Activated gamma-delta T cell treated with anti-CD3 and anti-CD28 coated beads, Interleukin-2, amount 50 U/mL, for 16 hours (primary cell): Measurements from ENCODE around the gene ASTN2.
A peak's percentile ranks its signal among the peaks of the same experiment; 100 is the strongest.
"Not testable (repeated sequence)": the region's sequence is repeated elsewhere in the genome, so short reads cannot be mapped to it uniquely, and the experiment has no call there.

Source experiments
- DNase-seq: peaks from one replicate; pipeline ENCODE4 v3.0.0-alpha.2; 2020; ENCODE audit warnings: low read depth

Gene ASTN2

GRCh38 chr9:116700882-116701865 lies 713.7 kb downstream of the ASTN2 start:
- DNase-seq = no peak

- no peak for DNase-seq
These were observed 714.6 kb downstream of the ASTN2 start for GRCh38 chr9:116700279-116700678.

- DNase-seq = no peak
These were observed 717.0 kb downstream of the ASTN2 start for GRCh38 chr9:116697887-116698286.

GRCh38 chr9:116697362-116697761 lies 717.5 kb downstream of the ASTN2 start:
- no peak for DNase-seq

GRCh38 chr9:116695438-116695837 lies 719.4 kb downstream of the ASTN2 start:
- no peak for DNase-seq

- DNase-seq = no peak
These were observed 720.0 kb downstream of the ASTN2 start for GRCh38 chr9:116694785-116695291.

GRCh38 chr9:116693233-116693731 lies 721.6 kb downstream of the ASTN2 start:
- DNase-seq = no peak

GRCh38 chr9:116692616-116693015 lies 722.2 kb downstream of the ASTN2 start:
- DNase-seq = no peak

GRCh38 chr9:116691607-116692006 lies 723.2 kb downstream of the ASTN2 start:
- no peak for DNase-seq

GRCh38 chr9:116690805-116691204 lies 724.1 kb downstream of the ASTN2 start:
- DNase-seq = not testable (repeated sequence)

GRCh38 chr9:116689486-116690032 lies 725.3 kb downstream of the ASTN2 start:
- DNase-seq = no peak

GRCh38 chr9:116688806-116689485 lies 725.9 kb downstream of the ASTN2 start:
- no peak for DNase-seq

GRCh38 chr9:116687754-116688135 lies 727.1 kb downstream of the ASTN2 start:
- no peak for DNase-seq

- peak; percentile 89 for DNase-seq
These were observed 727.6 kb downstream of the ASTN2 start, which contains the start of gene TRIM32 for GRCh38 chr9:116687074-116687753. Gene TRIM32, plus strand, starts transcription at chr9:116687305. Its CDS starts 10,438 bp downstream, at chr9:116697743.

- no peak for DNase-seq
These were observed 728.2 kb downstream of the ASTN2 start for GRCh38 chr9:116686693-116687073.

- no peak for DNase-seq
These were observed 728.7 kb downstream of the ASTN2 start for GRCh38 chr9:116686135-116686534.

GRCh38 chr9:116685166-116685565 lies 729.7 kb downstream of the ASTN2 start:
- DNase-seq = no peak

- no peak for DNase-seq
These were observed 731.3 kb downstream of the ASTN2 start for GRCh38 chr9:116683535-116683934.

GRCh38 chr9:116674210-116674980 lies 740.5 kb downstream of the ASTN2 start:
- no peak for DNase-seq

- no peak for DNase-seq
These were observed 741.5 kb downstream of the ASTN2 start for GRCh38 chr9:116673375-116673774.

- no peak for DNase-seq
These were observed 743.3 kb downstream of the ASTN2 start for GRCh38 chr9:116671605-116672004.
